Left ventricle myocardium inferior (tissue), 1 donor: ENCODE data around the gene ANKRD13B. TPM values are rescaled to one million over a fixed set of nuclear protein-coding genes. Genes with fewer than 3 reads are reported as not detected.

ENCODE experiments used
- DNase-seq: peaks from one replicate; pipeline ENCODE4 v3.0.0-alpha.2; 2020
- H3K27ac ChIP-seq: fragments of 200-600 bp; replicated peaks from 2 replicates; pipeline ENCODE4 v1.8.0; 2021
- H3K27me3 ChIP-seq: fragments of 200-600 bp; 2 replicates; pipeline ENCODE4 v1.8.0; 2021; ENCODE audit warnings: low read depth
- H3K36me3 ChIP-seq: fragments of 200-600 bp; 2 replicates; pipeline ENCODE4 v1.8.0; 2021
- H3K4me1 ChIP-seq: fragments of 200-600 bp; 2 replicates; pipeline ENCODE4 v1.8.0; 2021
- H3K4me3 ChIP-seq: fragments of 200-600 bp; 2 replicates; pipeline ENCODE4 v1.8.0; 2021; ENCODE audit warnings: mild to moderate bottlenecking, moderate library complexity
- H3K9me3 ChIP-seq: fragments of 200-600 bp; replicated peaks from 2 replicates; pipeline ENCODE4 v1.8.0; 2021
- CTCF ChIP-seq: fragments of 200-600 bp; IDR thresholded peaks from 2 replicates; pipeline ENCODE4 v1.8.0; 2021; ENCODE audit warnings: antibody characterized with exemption, mild to moderate bottlenecking, borderline replicate concordance
- intact Hi-C: fragments of 100-400 bp; cut with micrococcal nuclease; formaldehyde crosslinking; loops from one replicate; pipeline ENCODE4 v1.11.0; 2022
- total RNA-seq: library from RNA; stranded (reverse); fragmentation: NEBNext Ultra II Directional; extraction: Animal tissue kit (Norgen Biotek cat#: 25700); gene quantifications from one replicate; pipeline ENCODE4 v1.2.1, GENCODE V29; 2021
- donor health status: DM: no; HTN: yes; CAD: no; lungs with severe emphysema.

Gene ANKRD13B
- total RNA-seq, 1 donor from 2014 or later: 5.9 TPM

GRCh38 chr17:29587591-29587990 is 5.3 kb upstream of the ANKRD13B start:
- Histone ChIP-seq H3K4me3 (peak overlapping the region; percentile 95), H3K27ac (peak overlapping the region; percentile 93), H3K4me1 (peaks cover 93% of the 10 kb centered on the region), H3K9me3 (no peaks in the 10 kb centered on the region), H3K36me3 (peaks cover 8% of the 10 kb centered on the region), H3K27me3 (no peaks in the 10 kb centered on the region)
- no peak for TF ChIP-seq CTCF
- DNase-seq: no peak
- intact Hi-C loops: no loop called here

- intact Hi-C loops: no loop called here
- Histone ChIP-seq H3K4me3 (peak overlapping the region; percentile 95), H3K27ac (peak overlapping the region; percentile 93), H3K36me3 (peaks cover 3% of the 10 kb centered on the region), H3K27me3 (no peaks in the 10 kb centered on the region), H3K4me1 (peaks cover 92% of the 10 kb centered on the region), H3K9me3 (no peaks in the 10 kb centered on the region)
- no peak for DNase-seq
- TF ChIP-seq CTCF: no peak
These were observed 4.8 kb upstream of the ANKRD13B start for GRCh38 chr17:29588017-29588561.

- Histone ChIP-seq H3K36me3 (no peaks in the 10 kb centered on the region), H3K4me3 (peak overlapping the region; percentile 95), H3K27ac (peak overlapping the region; percentile 93), H3K9me3 (no peaks in the 10 kb centered on the region), H3K27me3 (no peaks in the 10 kb centered on the region), H3K4me1 (peaks cover 88% of the 10 kb centered on the region)
- intact Hi-C loops: no loop called here
- TF ChIP-seq CTCF: peak; percentile 8
- no peak for DNase-seq
These were observed 4.1 kb upstream of the ANKRD13B start for GRCh38 chr17:29588562-29589411.

GRCh38 chr17:29589524-29590410 is 3.2 kb upstream of the ANKRD13B start, which contains the start of gene GIT1:
GIT1 (minus strand) TSS chr17:29589648; CDS start chr17:29589378, 270 bp downstream.
- peak; percentile 89 for DNase-seq
- intact Hi-C loops: no loop called here
- Histone ChIP-seq H3K9me3 (no peaks in the 10 kb centered on the region), H3K4me1 (peaks cover 88% of the 10 kb centered on the region), H3K27me3 (no peaks in the 10 kb centered on the region), H3K4me3 (peak within 1 kb of the TSS; percentile 95), H3K36me3 (no peaks in the 10 kb centered on the region), H3K27ac (peak within 1 kb of the TSS; percentile 93)
- peak; percentile 13 for TF ChIP-seq CTCF

- H3K4me1 ChIP-seq: peaks cover 81% of the 10 kb centered on the region
- peak overlapping the region; percentile 93 for H3K27ac ChIP-seq
- intact Hi-C loops: no loop called here
- H3K36me3 ChIP-seq: no peaks in the 10 kb centered on the region
- no peaks in the 10 kb centered on the region for H3K9me3 ChIP-seq
- H3K4me3 ChIP-seq: peak overlapping the region; percentile 95
- TF ChIP-seq CTCF: no peak
- DNase-seq: no peak
- H3K27me3 ChIP-seq: no peaks in the 10 kb centered on the region
These were observed 2.4 kb upstream of the ANKRD13B start for GRCh38 chr17:29590411-29591145.
